HG03066 (cell line): ENCODE data around the gene DLX4.

Source experiments
- ATAC-seq: cut with Tn5 transposase; IDR thresholded peaks from one replicate; pipeline ENCODE4 v1.9.1; 2021; ENCODE audit warnings: low read depth; ENCODE audit not compliant: unreplicated experiment

The DLX4 gene

GRCh38 chr17:49985310-49985990 lies 16.5 kb downstream of the DLX4 start:
- ATAC-seq: no peak

GRCh38 chr17:49986396-49987289 lies 17.7 kb downstream of the DLX4 start:
- no peak for ATAC-seq

- ATAC-seq: no peak
These were observed 18.2 kb downstream of the DLX4 start for GRCh38 chr17:49987290-49987585.

GRCh38 chr17:49987681-49988441 lies 18.9 kb downstream of the DLX4 start:
- no peak for ATAC-seq

- ATAC-seq: no peak
These were observed 20.5 kb downstream of the DLX4 start for GRCh38 chr17:49989518-49989880.

GRCh38 chr17:49990331-49990730 lies 21.3 kb downstream of the DLX4 start:
- ATAC-seq: no peak

- ATAC-seq: no peak
These were observed 21.9 kb downstream of the DLX4 start for GRCh38 chr17:49990921-49991320.

GRCh38 chr17:49991409-49991808 lies 22.4 kb downstream of the DLX4 start:
- ATAC-seq: no peak

- no peak for ATAC-seq
These were observed 23.4 kb downstream of the DLX4 start for GRCh38 chr17:49992191-49992932.

GRCh38 chr17:49992933-49993422 lies 24.0 kb downstream of the DLX4 start:
- ATAC-seq: no peak

- ATAC-seq: no peak
These were observed 24.6 kb downstream of the DLX4 start for GRCh38 chr17:49993423-49994060.

- ATAC-seq: no peak
These were observed 25.4 kb downstream of the DLX4 start for GRCh38 chr17:49994085-49995054.

- no peak for ATAC-seq
These were observed 26.2 kb downstream of the DLX4 start, which contains the start of gene DLX3 for GRCh38 chr17:49995055-49995738. Gene DLX3, minus strand, starts transcription at chr17:49995224. Its CDS starts 226 bp downstream, at chr17:49994998.

GRCh38 chr17:49996121-49996494 lies 27.1 kb downstream of the DLX4 start:
- no peak for ATAC-seq

- ATAC-seq: no peak
These were observed 27.7 kb downstream of the DLX4 start for GRCh38 chr17:49996495-49997300.

- ATAC-seq: no peak
These were observed 28.3 kb downstream of the DLX4 start for GRCh38 chr17:49997301-49997650.
